Prostate gland (tissue), 2 donors: ENCODE data around the gene ARL4A.

Experiments
- POLR2A ChIP-seq: fragments of 450-650 bp; IDR thresholded peaks from one replicate; pipeline ENCODE4 v1.6.1; 2016; ENCODE audit warnings: antibody characterized with exemption, mild to moderate bottlenecking
- POLR2AphosphoS5 ChIP-seq: sonication (generic); formaldehyde crosslinking; IDR thresholded peaks from one replicate; pipeline ENCODE4 v1.6.1; 2017; ENCODE audit warnings: antibody characterized with exemption
- TF ChIP-seq, protein P1 (sequence below), 4 experiments: fragments of 200-600 bp in 2 of 4; fragments of 450-650 bp in 2 of 4; sonication (generic) in 2 of 4; IDR thresholded peaks; 1 replicate in 3 of 4; 2 replicates in 1 of 4; pipeline ENCODE4 v1.5.1; 2016 to 2019; ENCODE audit warnings: antibody characterized with exemption in 4 of 4, mild to moderate bottlenecking in 2 of 4, moderate library complexity in 2 of 4

DNA sequence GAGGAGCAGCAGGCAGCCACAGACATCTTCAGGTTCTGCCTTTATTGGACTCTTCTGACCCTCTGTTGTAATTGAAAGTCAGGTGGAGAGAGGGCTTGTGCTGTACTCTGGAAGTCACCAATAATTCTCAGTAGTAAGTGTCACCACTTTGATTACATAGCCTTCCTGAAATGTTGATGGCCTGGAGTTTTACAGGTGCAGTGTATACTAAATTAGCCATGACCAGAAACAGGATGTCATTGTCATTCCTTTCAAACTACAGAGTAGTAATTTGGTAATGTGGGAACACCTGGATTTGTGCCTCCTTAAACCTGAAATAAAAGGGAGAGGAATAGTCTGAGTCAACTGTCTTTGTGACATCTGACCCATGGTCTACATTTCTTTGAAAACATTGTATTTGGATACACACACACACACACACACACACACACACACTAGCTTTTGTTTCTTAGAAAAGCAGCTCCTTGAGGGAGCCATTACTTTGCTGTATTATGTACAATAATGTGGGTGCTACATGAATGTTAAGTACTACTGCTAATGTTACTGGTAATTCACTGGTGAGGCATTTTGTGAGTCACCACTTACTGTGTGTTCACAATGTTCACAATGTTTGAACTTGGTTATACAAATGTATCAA, 19.6 kb downstream of the ARL4A start:
- TF ChIP-seq, protein P1, sequence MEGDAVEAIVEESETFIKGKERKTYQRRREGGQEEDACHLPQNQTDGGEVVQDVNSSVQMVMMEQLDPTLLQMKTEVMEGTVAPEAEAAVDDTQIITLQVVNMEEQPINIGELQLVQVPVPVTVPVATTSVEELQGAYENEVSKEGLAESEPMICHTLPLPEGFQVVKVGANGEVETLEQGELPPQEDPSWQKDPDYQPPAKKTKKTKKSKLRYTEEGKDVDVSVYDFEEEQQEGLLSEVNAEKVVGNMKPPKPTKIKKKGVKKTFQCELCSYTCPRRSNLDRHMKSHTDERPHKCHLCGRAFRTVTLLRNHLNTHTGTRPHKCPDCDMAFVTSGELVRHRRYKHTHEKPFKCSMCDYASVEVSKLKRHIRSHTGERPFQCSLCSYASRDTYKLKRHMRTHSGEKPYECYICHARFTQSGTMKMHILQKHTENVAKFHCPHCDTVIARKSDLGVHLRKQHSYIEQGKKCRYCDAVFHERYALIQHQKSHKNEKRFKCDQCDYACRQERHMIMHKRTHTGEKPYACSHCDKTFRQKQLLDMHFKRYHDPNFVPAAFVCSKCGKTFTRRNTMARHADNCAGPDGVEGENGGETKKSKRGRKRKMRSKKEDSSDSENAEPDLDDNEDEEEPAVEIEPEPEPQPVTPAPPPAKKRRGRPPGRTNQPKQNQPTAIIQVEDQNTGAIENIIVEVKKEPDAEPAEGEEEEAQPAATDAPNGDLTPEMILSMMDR (IDR thresholded peaks at IDR 0.05), result no peak
- no peak for TF ChIP-seq POLR2A
- TF ChIP-seq POLR2AphosphoS5, result no peak
